ENCODE measurements around the gene LRP8. TPM values are rescaled to one million over a fixed set of nuclear protein-coding genes. Genes with fewer than 3 reads are reported as not detected.

The LRP8 gene
- total and polyA plus RNA-seq, 2 experiments from 2014 or later, result 27.8 to 71.1 TPM

- TF ChIP-seq ZNF462 (CRISPR knock-in tag; IDR thresholded peaks at IDR 0.05) (no peak), EZH2phosphoT487 (IDR thresholded peaks at IDR 0.05; ENCODE audit: unreplicated experiment) (no peak), CTCF (conservative IDR thresholded peaks at IDR 0.05; ENCODE audit: low read depth in 2 of 2) (no peak), STAT1 (IDR thresholded peaks at IDR 0.05; ENCODE audit: unreplicated experiment) (no peak)
Observed at GRCh38 chr1:53327182-53327913, 522 bp downstream of the LRP8 start (continued).

GRCh38 chr1:53326598-53327181 lies 1.2 kb downstream of the LRP8 start:
- TF ChIP-seq ZNF462 (CRISPR knock-in tag; IDR thresholded peaks at IDR 0.05) (no peak), POLR2AphosphoS5 (IDR thresholded peaks at IDR 0.05; ENCODE audit: low read depth) (peak; percentile 22; the same call in 1 of the 2 replicates)
- peak overlapping the region; percentile 98 for H3K4me2 ChIP-seq

More at GRCh38 chr1:53326598-53327181, 1.2 kb downstream of the LRP8 start:
- Mint-ChIP-seq H3K27ac (peak overlapping the region; percentile 99), H3K9me3 (no peaks in the 10 kb centered on the region; the same call in 2 of the 3 replicates), H3K4me1 (peaks cover 41% of the 10 kb centered on the region), H3K36me3 (ENCODE audit: low read depth) (peaks cover 53% of the 10 kb centered on the region), H3K4me3 (peak overlapping the region; percentile 94), H3K27me3 (ENCODE audit: insufficient read depth, low read depth, poor library complexity) (peaks cover 25% of the 10 kb centered on the region)
- Histone ChIP-seq H4K20me1 (replicated peaks; ENCODE audit: insufficient read depth) (peaks cover 22% of the 10 kb centered on the region), H3K4me1 (ENCODE audit: insufficient read depth) (peaks cover 11% of the 10 kb centered on the region), H3K27ac (ENCODE audit: low read depth) (peak overlapping the region; percentile 94), H3F3A (replicated peaks; ENCODE audit: low read depth) (0 out of 2 replicates have a peak, but pooled peaks cover 2% of the 10 kb centered on the region), H3K4me3 (peak overlapping the region; percentile 97), H3K9me2 (ENCODE audit: insufficient read depth) (no peaks in the 10 kb centered on the region), H3K27me3 (ENCODE audit: insufficient read depth) (no peaks in the 10 kb centered on the region), H3K79me2 (replicated peaks; ENCODE audit: insufficient read depth) (peaks cover 46% of the 10 kb centered on the region), H2AFZ (peak overlapping the region; percentile 47; the same call in 1 of the 2 replicates), H3K36me3 (ENCODE audit: insufficient read depth) (peaks cover 17% of the 10 kb centered on the region)
- DNase-seq (ENCODE audit: low spot score) (peak; percentile 69), ATAC-seq (peak; percentile 46)
